GM21529 (cell line): Measurements from ENCODE around the gene FKBP4.

ENCODE experiments used
- ATAC-seq: cut with Tn5 transposase; IDR thresholded peaks from one replicate; pipeline ENCODE4 v1.9.1; 2021; ENCODE audit not compliant: unreplicated experiment

Gene FKBP4

DNA sequence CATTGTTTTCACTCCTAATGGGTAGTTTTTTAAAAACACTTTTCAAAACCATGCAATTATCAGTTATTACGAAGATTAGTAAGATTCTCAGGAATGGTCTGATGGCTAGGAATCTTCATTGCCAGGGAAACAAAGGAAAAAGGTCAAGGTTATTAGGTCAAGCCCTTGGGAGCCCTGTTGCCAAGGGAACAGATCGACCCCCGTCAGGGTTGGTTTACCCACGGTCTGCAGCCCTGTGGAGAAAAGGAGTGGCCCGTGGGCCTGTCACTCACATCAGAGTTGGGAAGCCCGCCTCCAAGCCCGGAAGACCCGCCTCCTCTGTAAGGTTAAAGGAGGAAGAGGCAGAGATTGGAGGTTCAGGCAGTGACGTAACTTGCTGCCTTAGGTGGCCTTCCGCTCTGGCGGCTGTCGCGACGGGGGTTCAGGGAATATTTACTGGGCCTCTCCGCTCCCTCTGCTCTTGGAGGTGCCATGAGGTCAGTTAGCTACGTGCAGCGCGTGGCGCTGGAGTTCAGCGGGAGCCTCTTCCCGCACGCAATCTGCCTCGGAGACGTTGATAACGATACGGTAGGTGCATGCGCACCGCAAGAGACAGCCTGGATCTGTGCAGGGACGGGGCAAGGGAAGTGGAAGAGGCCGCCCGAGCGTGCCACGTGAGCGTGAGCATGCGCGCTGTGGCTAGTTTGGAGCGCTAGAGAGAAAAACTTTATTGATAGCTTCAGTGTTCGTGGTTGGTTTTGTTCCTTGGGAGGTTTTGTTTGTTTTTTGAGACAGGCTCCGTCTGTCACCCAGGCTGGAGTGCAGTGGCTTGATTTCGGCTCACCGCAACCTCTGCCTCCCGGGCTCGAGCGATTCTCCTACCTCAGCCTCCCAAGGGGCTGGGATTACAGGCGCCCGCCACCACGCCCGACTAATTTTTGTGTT is 17.8 kb downstream of the FKBP4 start, which contains the start of gene ITFG2:
ITFG2 (plus strand) TSS at position 379 of the 924 bp plus-strand sequence; CDS start at position 472, 93 bp downstream.
- peak; percentile 96 for ATAC-seq

DNA sequence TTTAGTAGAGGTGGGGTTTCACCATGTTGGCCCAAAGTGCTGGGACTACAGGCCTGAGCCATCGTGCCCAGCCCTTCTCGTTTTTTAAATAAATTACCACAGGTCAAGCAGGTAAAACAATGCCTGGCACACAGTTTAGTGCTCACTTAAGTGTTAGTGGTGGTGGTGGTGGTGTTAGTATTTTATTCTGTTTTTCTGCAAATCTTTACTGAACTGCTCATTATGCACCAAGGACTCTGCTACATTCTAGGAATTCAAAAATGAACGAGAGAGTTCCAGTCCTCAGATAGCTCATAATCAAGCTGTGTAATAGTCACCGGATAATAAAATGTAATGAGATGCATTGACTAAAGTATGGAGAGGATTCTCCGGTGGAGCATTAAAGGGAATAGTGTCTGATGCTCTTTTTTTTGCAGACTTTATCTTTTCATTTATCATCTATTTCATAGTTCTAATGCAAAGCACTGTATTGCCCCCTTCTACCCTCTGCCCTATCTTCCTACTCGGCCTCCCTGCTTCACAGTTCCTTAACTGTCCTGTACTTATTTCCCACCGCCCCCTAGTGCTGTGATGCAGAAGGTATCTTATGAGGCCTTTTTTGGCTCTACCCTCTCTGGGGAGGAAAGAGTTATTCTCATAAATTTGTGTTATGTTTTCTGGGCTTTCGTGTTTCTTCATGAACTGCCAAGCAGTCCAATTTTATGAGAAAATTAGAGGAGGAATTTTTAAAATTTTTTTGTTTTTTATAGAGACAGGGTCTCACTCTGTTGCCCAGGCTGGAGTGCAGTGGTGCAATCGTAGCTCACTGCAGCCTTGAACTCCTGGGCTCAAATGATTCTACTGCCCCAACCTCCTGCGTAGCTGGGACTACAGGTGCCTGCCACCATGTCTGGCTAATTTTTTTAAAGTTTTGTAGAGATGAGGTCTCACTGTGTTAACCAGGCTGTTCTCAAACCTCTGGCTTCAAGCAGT is 18.7 kb downstream of the FKBP4 start:
- ATAC-seq, result peak; percentile 47

DNA sequence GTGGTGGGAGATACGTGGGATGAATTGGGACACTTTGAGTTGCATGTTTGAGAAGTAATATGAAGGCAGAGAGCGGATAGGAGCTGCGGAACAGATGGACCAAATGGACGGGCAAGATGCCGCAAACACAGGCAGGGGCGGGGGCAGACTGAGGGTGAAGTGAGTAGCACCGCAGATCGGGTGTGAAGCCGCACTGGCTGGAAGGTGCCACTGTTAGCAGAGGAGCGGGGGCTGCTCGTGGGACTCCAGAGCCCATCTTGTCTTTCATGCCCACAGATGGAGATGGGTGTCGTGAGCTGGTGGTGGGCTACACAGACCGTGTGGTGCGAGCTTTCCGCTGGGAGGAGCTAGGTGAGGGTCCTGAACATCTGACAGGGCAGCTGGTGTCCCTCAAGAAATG is 25.0 kb downstream of the FKBP4 start:
- no peak for ATAC-seq

DNA sequence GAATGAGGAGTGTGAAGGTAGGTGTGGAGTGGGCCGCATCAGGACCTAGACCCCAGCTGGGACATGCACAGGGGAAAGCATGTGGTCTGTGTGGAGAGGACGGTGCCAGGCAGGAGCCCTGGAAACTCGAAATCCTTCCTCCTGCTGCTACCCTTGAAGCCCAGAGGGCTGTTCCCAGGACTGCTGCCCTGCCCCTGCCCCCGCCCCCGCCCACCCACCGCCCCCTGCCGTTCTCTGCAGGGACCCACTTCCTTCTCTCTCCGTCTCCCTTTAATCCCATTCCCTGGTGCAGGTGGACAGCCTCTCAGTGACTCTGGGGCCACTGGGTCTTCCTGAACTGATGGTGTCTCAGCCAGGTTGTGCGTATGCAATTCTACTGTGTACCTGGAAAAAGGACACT is 25.7 kb downstream of the FKBP4 start:
- ATAC-seq, result no peak

DNA sequence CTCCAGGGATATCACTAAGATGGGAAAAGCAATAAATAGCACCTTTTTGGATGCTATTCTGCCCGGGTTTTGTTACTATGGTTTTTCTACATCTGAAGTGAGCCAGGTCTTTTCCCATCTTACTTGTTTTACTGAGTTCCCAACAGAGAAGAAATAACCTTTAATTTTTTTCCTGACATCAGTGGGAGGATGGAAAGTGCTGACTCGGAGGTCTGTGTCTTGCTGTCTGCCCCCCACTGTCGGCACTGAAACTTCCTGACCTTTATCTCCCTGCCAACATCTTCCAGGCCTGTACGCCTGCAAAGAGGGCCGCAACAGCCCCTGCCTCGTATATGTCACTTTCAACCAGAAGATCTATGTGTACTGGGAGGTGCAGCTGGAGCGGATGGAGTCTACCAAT is 28.7 kb downstream of the FKBP4 start:
- ATAC-seq, result no peak

DNA sequence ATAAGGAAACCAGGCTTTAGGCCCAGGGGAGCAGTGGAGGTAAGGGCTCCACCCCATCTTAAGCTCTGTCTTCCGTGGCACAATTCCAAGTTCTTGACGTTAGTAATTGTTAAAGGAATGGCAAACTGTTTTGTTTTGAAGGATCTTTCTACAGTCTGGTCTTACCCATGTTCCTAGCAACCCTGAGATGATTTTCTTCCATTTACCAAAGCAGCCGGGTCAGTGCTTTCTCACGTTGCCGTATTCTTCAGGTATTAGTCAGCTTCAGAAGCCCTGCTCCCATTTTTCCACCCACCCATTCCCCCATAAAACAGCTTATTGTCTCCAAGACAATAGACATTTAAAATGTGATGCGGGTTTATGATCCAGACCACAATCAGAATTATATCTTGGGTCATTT is 29.8 kb downstream of the FKBP4 start:
- no peak for ATAC-seq

DNA sequence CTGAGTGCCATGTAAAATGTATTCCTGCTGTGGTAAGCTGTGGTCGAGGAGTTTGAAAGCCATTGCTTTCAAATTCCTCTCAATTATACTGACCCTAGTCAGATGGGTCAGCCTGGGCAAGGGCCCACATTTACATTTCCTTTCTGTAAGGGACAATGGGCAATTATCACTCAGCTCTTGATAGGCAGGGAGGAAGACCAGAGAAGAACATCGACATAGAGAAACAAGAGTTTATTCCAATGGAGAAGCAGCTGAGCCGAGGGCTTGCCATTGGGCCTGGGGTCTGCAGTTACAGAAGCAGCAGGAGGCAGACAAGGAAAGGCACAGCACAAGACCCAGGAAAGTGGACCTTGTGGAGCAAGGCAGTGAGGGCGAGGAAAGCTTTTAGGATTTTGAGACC is 30.4 kb downstream of the FKBP4 start:
- no peak for ATAC-seq

DNA sequence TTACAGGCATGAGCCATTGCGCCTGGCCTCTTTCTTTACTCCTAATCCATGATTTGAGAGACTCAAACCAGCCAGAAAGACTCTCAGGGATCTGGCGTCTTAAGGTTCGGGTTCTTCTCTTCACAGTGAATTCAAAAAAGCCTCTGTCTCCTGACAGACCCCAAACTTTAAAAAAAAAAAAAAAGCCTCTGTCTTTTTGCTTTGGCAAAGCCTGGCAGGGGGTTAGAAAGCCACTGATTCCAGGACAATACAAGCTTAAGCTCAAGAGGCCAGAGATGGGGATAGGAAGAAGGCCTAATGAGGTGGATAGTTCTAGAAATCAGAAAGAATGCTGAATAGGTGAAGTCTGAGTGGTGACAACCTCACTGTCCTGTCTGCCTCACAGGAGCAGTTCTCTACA is 31.3 kb downstream of the FKBP4 start:
- no peak for ATAC-seq

DNA sequence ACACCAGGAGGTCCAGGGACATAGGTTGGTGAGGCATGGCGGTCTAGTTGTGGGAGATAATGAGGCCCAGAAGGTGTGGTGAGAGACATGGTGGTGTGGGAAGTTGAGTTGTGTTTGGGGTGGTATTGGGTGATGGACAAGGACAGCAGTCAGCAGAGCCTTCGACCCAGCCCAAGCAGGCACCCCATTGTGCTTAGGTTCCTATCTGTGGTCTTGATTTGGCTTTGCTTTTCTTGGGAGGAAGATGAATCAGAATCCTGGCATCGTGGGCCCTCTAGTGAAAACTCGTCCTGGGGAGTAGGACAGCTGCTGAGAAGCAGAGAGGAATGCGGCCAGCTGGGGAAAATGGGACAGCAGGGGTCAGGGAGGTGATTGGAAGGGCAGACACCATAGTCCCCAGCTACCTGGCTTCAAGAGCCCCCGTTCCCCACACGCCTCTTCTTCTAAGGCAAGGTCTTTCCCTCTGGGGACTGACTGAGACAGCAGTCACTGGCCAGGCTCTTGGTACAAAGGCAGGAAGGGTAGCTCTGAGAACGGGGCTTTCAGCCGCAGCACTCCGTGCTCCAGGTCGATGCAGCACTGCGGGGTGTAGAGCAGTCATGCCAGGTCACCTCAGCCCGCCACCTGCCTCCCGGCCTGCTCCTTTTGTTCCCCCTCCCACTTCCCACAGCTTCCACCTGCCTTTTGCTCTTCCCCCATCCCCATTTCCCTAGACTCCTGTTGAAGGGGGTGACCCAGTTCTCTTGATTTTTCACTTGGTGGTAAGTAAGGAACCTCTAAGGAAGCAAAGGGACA is 32.1 kb downstream of the FKBP4 start:
- no peak for ATAC-seq

DNA sequence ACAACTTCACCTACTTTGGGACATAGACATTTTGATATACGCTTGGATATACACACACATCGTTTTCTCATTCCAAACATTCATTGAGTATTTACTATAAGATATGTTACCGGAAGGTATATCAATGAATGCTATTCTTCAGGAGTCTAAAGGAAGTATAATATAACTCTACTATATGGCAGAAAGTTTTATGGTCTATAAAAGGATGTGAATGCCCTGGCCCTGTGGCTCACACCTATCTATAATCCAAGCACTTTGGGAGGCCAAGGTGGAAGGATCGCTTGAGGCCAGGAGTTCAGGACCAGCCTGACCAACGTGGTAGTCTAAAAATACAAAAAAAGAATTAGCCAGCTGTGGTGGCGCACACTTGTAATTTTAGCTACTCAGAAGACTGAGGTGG is 34.5 kb downstream of the FKBP4 start:
- no peak for ATAC-seq

DNA sequence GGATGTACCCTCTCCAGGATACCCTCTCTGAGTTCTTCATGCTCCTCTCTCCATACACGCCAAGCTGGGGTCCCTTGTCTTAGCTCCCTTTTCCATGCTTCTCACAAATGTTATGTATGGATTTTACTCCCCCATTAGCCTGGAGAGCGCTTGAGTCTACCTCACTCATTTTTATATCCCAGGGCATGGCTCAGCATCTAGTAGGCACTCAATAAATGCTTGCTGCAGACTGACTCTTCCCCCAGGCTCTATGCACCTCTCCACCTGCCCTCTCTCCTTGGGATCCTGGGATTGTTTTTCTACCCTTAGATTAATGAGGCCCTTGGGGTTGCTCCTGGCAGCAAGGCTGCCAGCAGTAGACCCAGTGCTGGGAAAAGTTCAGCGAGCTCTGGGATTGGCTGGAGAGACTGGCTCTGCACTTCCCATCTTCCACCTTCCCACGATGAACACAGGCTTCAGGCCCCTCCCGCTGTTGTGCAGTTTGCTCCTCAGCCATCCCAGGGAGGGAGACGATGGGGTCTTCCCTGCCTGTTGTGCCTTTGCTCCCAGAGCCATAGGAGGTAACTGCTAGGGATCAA is 37.9 kb downstream of the FKBP4 start:
- no peak for ATAC-seq

DNA sequence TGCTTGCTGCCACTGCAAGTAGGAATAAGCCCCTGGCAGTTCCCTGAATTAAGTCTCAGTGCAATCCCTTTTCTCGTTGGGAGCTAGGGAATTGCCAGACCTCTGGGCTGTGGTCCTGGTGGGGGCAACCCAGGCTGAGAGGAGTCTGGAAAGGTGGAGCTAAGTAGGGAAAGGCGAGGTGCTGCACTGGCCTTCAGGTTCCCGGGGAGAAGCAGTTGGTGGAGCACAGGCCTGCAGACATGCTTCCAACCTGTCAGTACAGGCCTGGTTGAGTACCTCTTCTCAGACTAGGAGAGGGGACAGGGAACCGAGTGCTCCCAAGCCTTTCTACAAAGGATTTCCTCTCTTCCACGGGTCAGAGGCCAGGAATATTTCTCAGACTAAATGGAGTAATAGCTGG is 38.6 kb downstream of the FKBP4 start:
- no peak for ATAC-seq

DNA sequence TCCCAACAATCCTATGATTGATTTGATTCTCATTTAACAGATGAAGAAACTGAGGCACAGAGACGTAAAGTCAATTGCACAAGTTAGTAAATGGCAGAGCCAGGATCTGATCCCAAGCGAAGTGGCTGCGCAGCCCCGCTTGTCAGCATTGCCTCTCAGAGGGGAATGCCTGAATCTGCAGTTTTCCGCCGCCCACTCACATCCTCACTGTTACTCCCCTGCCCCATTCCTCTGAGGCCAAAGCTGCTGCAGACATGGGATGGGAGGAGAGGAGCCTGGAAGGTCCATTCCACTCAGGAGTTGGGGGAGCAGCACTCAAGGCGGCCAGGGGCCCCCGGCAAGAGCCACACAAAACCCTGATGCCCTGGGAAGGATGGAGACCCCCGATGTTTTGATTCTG is 39.0 kb downstream of the FKBP4 start:
- ATAC-seq, result no peak

DNA sequence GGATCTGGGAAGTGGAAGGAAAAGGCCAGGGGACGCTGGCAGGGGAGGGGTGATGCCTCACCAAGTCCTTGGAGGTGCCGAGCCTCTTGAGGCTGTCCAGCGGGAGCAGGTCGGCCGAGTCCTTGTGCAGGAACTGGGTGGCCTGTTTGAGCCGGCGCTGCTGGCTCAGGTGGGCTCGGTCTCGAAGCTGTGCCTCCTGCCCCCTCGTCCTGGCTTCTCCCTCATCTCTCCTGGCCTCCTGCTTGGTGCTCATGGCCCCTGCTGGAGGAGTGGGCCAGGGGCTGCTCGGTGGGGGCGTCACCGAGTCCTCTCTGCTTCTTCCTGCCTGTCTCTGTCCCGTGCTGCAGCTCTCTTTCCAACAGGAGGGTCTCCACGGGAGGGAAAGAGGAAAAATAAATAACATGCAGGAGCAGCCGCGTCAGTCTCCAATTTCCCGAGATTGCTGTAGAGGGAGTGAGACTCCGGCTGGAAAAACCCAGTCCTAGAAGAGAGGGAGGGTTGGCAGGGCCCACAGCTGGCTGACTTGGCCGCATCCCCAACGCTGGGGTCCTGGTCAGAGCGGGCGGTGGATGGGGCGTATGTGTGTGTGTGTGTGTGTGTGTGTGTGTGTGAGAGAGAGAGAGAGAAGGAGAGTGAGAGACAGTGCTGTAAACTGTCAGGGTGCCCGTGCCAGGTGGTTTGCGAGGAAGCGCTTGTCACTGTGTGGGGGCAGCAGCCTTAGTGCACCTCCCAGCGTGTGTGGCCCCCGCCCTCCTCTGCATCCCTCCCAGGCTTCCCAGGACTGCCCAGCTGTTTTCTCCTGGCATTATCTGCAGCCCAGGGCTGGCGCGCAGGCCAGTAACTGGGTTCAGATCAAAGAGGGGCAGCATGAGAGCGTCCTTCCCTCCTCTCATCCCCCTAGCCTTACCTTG is 40.1 kb downstream of the FKBP4 start, which contains the start of gene NRIP2:
NRIP2 (minus strand) TSS at position 455 of the 911 bp plus-strand sequence; CDS start at position 403, 52 bp downstream.
- ATAC-seq, result no peak

DNA sequence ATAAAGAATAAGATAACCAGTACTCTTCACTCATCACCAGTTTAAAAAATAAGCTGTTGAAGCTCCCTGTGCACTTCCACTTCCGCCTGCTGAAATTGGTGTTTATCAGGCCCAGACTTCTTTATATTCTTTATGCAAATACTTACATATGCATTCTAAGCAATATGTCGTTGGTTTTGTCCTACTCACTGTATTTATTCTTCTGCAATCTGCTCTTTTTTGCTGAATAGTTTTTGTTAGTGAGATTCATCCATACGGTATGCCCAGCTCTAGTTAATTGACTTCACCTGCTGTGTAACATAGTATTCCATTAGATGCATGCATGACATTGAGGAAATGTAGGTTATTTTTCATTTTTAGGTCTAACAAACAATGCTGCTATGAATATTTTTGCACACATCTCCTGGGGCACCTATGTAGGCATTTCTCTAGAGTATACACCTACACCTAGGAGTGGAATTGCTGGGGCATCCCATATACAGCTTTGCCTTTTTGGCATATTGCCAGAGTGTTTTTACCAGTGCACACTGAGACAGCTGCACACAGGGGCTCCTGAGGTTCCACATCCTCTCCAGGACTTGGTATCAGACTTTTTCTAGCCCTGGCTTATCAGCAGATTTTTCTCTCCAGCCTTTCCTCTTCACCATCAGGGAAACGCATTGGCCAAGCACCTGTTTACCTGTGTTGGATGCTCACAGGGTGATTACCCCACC is 41.1 kb downstream of the FKBP4 start:
- ATAC-seq, result no peak

DNA sequence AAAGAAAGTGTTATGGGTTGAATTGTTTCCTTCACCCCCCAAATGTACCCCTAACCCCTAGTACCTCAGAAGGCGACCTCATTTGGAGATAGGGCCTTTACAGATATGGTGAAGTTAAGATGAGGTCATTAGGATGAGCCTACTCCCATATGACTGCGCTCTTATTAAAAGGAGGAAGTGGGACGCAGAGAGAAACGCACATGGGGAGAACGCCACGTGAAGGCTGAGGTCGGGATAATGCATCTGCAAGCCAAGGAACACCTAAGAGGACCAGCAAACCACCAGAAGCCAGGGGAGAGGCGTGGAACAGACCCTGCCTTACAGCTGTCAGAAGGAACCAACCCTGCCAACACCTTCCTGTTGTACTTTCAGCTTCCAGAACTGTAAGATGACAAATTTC is 41.8 kb downstream of the FKBP4 start:
- no peak for ATAC-seq

DNA sequence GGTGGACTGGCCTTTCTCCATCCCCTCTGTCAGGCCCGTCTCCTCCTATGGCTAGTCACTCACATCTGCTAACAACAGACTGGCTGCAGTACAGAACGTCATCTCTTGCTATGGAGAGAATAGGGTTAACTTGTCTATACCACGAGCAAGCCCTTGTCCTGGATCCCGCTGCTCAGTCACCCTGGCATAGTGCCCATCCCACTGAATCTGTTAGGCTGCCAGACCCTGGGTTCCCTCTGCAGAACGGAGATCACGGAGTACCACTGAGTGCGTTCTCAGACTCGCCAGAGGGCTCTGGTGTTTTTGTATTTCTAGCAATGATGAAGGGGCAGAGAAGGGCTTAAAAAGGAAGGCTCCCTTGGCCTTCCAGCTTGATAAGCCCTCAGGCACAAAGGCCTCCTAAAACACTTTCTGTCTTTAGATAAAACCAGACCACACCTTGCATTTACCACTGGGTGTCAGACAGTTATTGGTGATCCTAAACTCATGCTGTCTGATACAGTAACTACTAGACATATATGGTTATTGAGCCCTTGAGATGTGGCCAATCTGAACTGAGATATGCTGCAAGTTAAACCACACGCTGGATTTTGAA is 46.4 kb downstream of the FKBP4 start:
- ATAC-seq, result no peak

DNA sequence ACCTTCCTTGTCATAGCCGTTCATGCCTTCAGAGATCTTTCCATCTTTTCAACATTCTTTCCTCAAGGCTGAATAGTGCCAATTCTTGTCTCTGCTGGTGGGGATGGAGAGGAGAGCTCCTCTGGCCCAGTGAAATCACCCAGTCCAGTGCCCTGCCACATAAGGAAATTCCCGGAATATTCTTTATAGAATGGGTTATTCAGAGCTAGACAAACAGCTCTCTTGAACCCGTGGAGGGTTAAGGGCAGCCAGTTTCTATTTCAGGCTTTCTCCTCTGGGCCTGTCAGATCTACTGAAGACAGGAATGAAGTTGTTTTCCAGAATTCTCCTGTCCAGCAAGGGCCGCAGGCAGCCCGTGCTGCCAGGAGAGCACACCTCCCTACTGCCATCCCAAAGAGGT is 48.2 kb downstream of the FKBP4 start:
- ATAC-seq, result no peak
